Measurements from ENCODE around the gene TOMM20. TPM values are rescaled to one million over a fixed set of nuclear protein-coding genes. Genes with fewer than 3 reads are reported as not detected.

The TOMM20 gene
- total and polyA plus RNA-seq, 2 of the 8 experiments (the other 6 are each of a cell fraction or from before 2014, with no cell fraction given), result 71.4 to 168 TPM

DNA sequence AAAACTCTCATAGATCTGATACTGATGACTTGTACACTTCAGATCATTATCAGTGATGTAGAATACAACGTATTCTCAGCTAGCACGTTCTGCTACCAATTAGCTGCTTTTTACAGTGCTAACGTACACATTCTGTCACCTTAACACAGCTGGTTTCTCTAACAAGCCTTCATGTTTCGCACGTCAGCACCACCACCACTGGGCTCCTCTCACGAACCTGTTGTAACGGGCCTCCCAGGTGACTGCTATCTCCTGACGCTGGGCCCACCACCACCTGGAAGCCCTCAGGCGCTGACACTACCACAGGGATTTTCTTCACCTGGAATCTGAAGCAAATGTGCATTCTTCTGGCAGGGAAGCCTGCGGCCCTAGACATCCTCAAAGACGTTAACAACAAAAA, 19.8 kb downstream of the TOMM20 start:
- WGBS, 2 experiments (ENCODE audit: extremely low coverage in 1 of 2, insufficient coverage in 1 of 2, insufficient read length in 1 of 2, insufficient replicate concordance in 2 of 2, low coverage in 1 of 2, low lambda C conversion rate in 2 of 2, missing lambda C conversion rate in 1 of 2), result 97% methylated on average over 11 of the region's 11 CpGs; no CpG with 5 or more reads in 1 of the 2 experiments
- POLR2A ChIA-PET (ENCODE audit: partially characterized antibody), result interaction anchor here (0.6 to 7.8 kb wide), 5 partner anchors 10 to 1750 kb away, joined by 3 to 83 read pairs (median 4); partner anchors contain the start of gene TOMM20

More for the DNA sequence above, 19.8 kb downstream of the TOMM20 start:
- peaks cover 0 to 3% (median 0%) of the 10 kb centered on the region in 4 experiments; a peak in 3 of 7 replicates for H3K4me1 ChIP-seq (replicated peaks in 1 of 4; ENCODE audit: control insufficient read depth in 3 of 4, insufficient read depth in 4 of 4, low read length in 3 of 4)
- FAIRE-seq (no peak), DNase-seq (ENCODE audit: low read depth in 1 of 2, low spot score in 2 of 2) (peak in 1 of 2 experiments; percentile 41)
- H3K56ac ChIP-seq (replicated peaks; ENCODE audit: insufficient read length, low read depth, low read length), result no peak overlapping the region
- peaks cover 0 to 6% of the 10 kb centered on the region in 2 experiments for H4K20me1 ChIP-seq (replicated peaks in 1 of 2; ENCODE audit: control insufficient read depth in 1 of 2, insufficient read depth in 2 of 2, low read length in 2 of 2)
- no peak overlapping the region for H3K4ac ChIP-seq (replicated peaks; ENCODE audit: insufficient read length, low read depth, low read length)
- H3K27me3 ChIP-seq (replicated peaks in 1 of 4; ENCODE audit: control insufficient read depth in 3 of 4, extremely low read depth in 1 of 4, insufficient read depth in 3 of 4, low read length in 3 of 4), result no peaks in the 10 kb centered on the region
- H3K79me1 ChIP-seq (ENCODE audit: low read depth, low read length), result peaks cover 4% of the 10 kb centered on the region; the same call in 1 of the 2 replicates
- H2BK5ac ChIP-seq (ENCODE audit: low read depth, low read length), result no peak overlapping the region
- H4K91ac ChIP-seq (replicated peaks; ENCODE audit: insufficient read length, low read length), result no peak overlapping the region
- no peak overlapping the region for H2BK12ac ChIP-seq (ENCODE audit: low read depth, low read length)
- no peak overlapping the region for H4K8ac ChIP-seq (ENCODE audit: extremely low read depth, insufficient read depth, low read length)
- H3K9ac ChIP-seq (replicated peaks in 1 of 4; ENCODE audit: extremely low read depth in 1 of 4, low read depth in 3 of 4, low read length in 3 of 4), result no peak overlapping the region
- no peaks in the 10 kb centered on the region; the same call in 1 of the 2 replicates for H3K23me2 ChIP-seq (ENCODE audit: low read depth, low read length)
- no peak overlapping the region for H2AFZ ChIP-seq (ENCODE audit: low read length)
- peaks cover 18 to 58% (median 47%) of the 10 kb centered on the region in 4 experiments for H3K36me3 ChIP-seq (ENCODE audit: control insufficient read depth in 2 of 4, insufficient read depth in 4 of 4, low read length in 3 of 4)
- H3K4me2 ChIP-seq (ENCODE audit: insufficient read depth in 1 of 2, low read depth in 2 of 2, low read length in 2 of 2), result no peak overlapping the region
- H2AK5ac ChIP-seq (ENCODE audit: low read depth, low read length), result no peak overlapping the region
- no peak overlapping the region for H2BK15ac ChIP-seq (ENCODE audit: low read length)
- H2BK120ac ChIP-seq (replicated peaks; ENCODE audit: low read depth, low read length), result no peak overlapping the region
- peaks cover 0 to 16% of the 10 kb centered on the region in 2 experiments; a peak in 2 of 4 replicates for H3K79me2 ChIP-seq (ENCODE audit: control insufficient read depth in 1 of 2, insufficient read depth in 2 of 2, low read length in 2 of 2)
- H3K18ac ChIP-seq (ENCODE audit: extremely low read depth, low read length), result no peak overlapping the region
- H3K9me3 ChIP-seq (ENCODE audit: insufficient read depth in 2 of 2, low read depth in 1 of 2, low read length in 1 of 2), result no peaks in the 10 kb centered on the region
- CTCF ChIA-PET (ENCODE audit: partially characterized antibody), result interaction anchor here (1.2 to 7.3 kb wide), 3 partner anchors 15 to 307 kb away, joined by 3 to 68 read pairs (median 6); no protein-coding TSS in a partner anchor
- no peak overlapping the region for H3K23ac ChIP-seq (ENCODE audit: insufficient read length)
- no peak overlapping the region for H3K14ac ChIP-seq (ENCODE audit: insufficient read length)
- TF ChIP-seq CREB1 (IDR thresholded peaks at IDR 0.05) (no peak), POLR2AphosphoS5 (IDR thresholded peaks at IDR 0.05; ENCODE audit: low read depth, low read length) (peak; percentile 60), JUN (IDR thresholded peaks at IDR 0.05; ENCODE audit: low read depth, low read length) (no peak), CBX8 (IDR thresholded peaks at IDR 0.05; ENCODE audit: borderline replicate concordance, low read depth, low read length) (no peak), BRCA1 (IDR thresholded peaks at IDR 0.05; ENCODE audit: low read depth, low read length) (no peak), RBBP5 (IDR thresholded peaks at IDR 0.05; ENCODE audit: borderline replicate concordance, low read depth, low read length) (no peak), EGR1 (IDR thresholded peaks at IDR 0.05; ENCODE audit: borderline replicate concordance, low read depth, low read length) (no peak), KDM1A (IDR thresholded peaks at IDR 0.05; ENCODE audit: borderline replicate concordance, low read length) (no peak)
- H2BK20ac ChIP-seq (ENCODE audit: low read length), result no peak overlapping the region
- no peak overlapping the region for H4K5ac ChIP-seq (ENCODE audit: insufficient read length, low read depth, low read length)
- no peak overlapping the region for H3K4me3 ChIP-seq (ENCODE audit: extremely low read depth in 1 of 4, insufficient read depth in 2 of 4, low read depth in 3 of 4, low read length in 4 of 4)
- H3K27ac ChIP-seq (ENCODE audit: low read depth, low read length), result no peak overlapping the region

Measured in H1 (cell line).